ENCODE data around the gene POTEF. TPM values are rescaled to one million over a fixed set of nuclear protein-coding genes. Genes with fewer than 3 reads are reported as not detected.
"Not testable (repeated sequence)": the region's sequence is repeated elsewhere in the genome, so short reads cannot be mapped to it uniquely, and the experiment has no call there.

The POTEF gene
- total RNA-seq, 1 experiment from 2014 or later, result 10.5 TPM

- peak; percentile 23 for DNase-seq
- H2BK15ac ChIP-seq (ENCODE audit: low read depth, low read length), result no peak overlapping the region
- no peak overlapping the region for H2BK12ac ChIP-seq (ENCODE audit: insufficient read length, low read depth, low read length)
- H3K18ac ChIP-seq (ENCODE audit: insufficient read length, low read depth, low read length), result no peak overlapping the region
- H4K20me1 ChIP-seq (ENCODE audit: control insufficient read depth, insufficient read depth, insufficient read length), result no peaks in the 10 kb centered on the region
- no peak overlapping the region for H3K23ac ChIP-seq (ENCODE audit: insufficient read length, low read depth, low read length)
- TF ChIP-seq CTCF (conservative IDR thresholded peaks at IDR 0.05), result no peak
- Mint-ChIP-seq H3K36me3 (ENCODE audit: insufficient read depth in 1 of 3, low read depth in 3 of 3) (no peaks in the 10 kb centered on the region), H3K4me1 (peaks cover 2 to 4% of the 10 kb centered on the region in 2 experiments; a peak in 2 of 4 replicates), H3K27me3 (ENCODE audit: low read depth) (no peaks in the 10 kb centered on the region; the same call in 1 of the 2 replicates), H3K9me3 (no peaks in the 10 kb centered on the region), H3K4me3 (no peak overlapping the region), H3K27ac (no peak overlapping the region)
- no peak overlapping the region for H3K4me2 ChIP-seq (ENCODE audit: insufficient read depth, insufficient read length, low read length)
- H2AFZ ChIP-seq (ENCODE audit: low read length), result no peak overlapping the region
- H3K9me3 ChIP-seq (ENCODE audit: control insufficient read depth, low read depth, low read length), result no peaks in the 10 kb centered on the region
- no peak overlapping the region for H3K14ac ChIP-seq (ENCODE audit: insufficient read depth, low read length)
- H3K79me1 ChIP-seq (ENCODE audit: insufficient read depth, low read depth, low read length, poor library complexity, severe bottlenecking), result no peaks in the 10 kb centered on the region
- H4K8ac ChIP-seq (replicated peaks; ENCODE audit: insufficient read length, low read depth, low read length), result no peak overlapping the region
- H3K27ac ChIP-seq (ENCODE audit: insufficient read length, low read depth, low read length), result no peak overlapping the region
- no peak overlapping the region for H3K9ac ChIP-seq (ENCODE audit: extremely low read depth, insufficient read length, low read length)
- no peak overlapping the region for H4K91ac ChIP-seq (ENCODE audit: insufficient read length, low read depth, low read length)
- H3K23me2 ChIP-seq (ENCODE audit: insufficient read length, low read depth, low read length, poor library complexity, severe bottlenecking), result no peaks in the 10 kb centered on the region
- H2AK5ac ChIP-seq (ENCODE audit: insufficient read length, low read length), result no peak overlapping the region
- no peak overlapping the region for H2BK20ac ChIP-seq (ENCODE audit: low read depth, low read length, poor library complexity, severe bottlenecking)
- no peak overlapping the region for H3T11ph ChIP-seq (ENCODE audit: low read length)
- no peaks in the 10 kb centered on the region for H3K4me1 ChIP-seq (ENCODE audit: insufficient read depth, low read length)
- no peak overlapping the region for H2BK5ac ChIP-seq (ENCODE audit: insufficient read length, low read length)
- no peaks in the 10 kb centered on the region for H3K27me3 ChIP-seq (ENCODE audit: insufficient read depth, low read length)
- no peak overlapping the region for H3K4ac ChIP-seq (ENCODE audit: low read depth, low read length)
- H3K56ac ChIP-seq (ENCODE audit: insufficient read length, low read depth, low read length), result no peak overlapping the region
- no peak overlapping the region for H2BK120ac ChIP-seq (ENCODE audit: low read depth, low read length, poor library complexity, severe bottlenecking)
- H4K5ac ChIP-seq (ENCODE audit: insufficient read length, low read depth, low read length), result no peak overlapping the region
- no CpG with 5 or more reads among the region's 15 CpGs for WGBS (ENCODE audit: extremely low coverage, insufficient read length, low lambda C conversion rate)
- H3K79me2 ChIP-seq (ENCODE audit: insufficient read depth, low read length), result no peaks in the 10 kb centered on the region
These were observed 6.9 kb upstream of the POTEF start for GRCh38 chr2:130135692-130136541.

GRCh38 chr2:130128464-130128863 lies 558 bp downstream of the POTEF start:
- not testable (repeated sequence) for H3K4me1 ChIP-seq (ENCODE audit: insufficient read depth, low read length); H4K20me1 ChIP-seq (ENCODE audit: control insufficient read depth, insufficient read depth, insufficient read length); H3K23me2 ChIP-seq (ENCODE audit: insufficient read length, low read depth, low read length, poor library complexity, severe bottlenecking); H3K27me3 ChIP-seq (ENCODE audit: insufficient read depth, low read length); H3K27me3 Mint-ChIP-seq (ENCODE audit: low read depth); H4K8ac ChIP-seq (replicated peaks; ENCODE audit: insufficient read length, low read depth, low read length); H3K36me3 Mint-ChIP-seq (ENCODE audit: insufficient read depth in 1 of 3, low read depth in 3 of 3); H3K27ac Mint-ChIP-seq; H2BK12ac ChIP-seq (ENCODE audit: insufficient read length, low read depth, low read length); H3K79me1 ChIP-seq (ENCODE audit: insufficient read depth, low read depth, low read length, poor library complexity, severe bottlenecking); H3K9me3 Mint-ChIP-seq; H4K5ac ChIP-seq (ENCODE audit: insufficient read length, low read depth, low read length); H3T11ph ChIP-seq (ENCODE audit: low read length); H2AK5ac ChIP-seq (ENCODE audit: insufficient read length, low read length); H3K4ac ChIP-seq (ENCODE audit: low read depth, low read length); H2BK20ac ChIP-seq (ENCODE audit: low read depth, low read length, poor library complexity, severe bottlenecking); H2BK120ac ChIP-seq (ENCODE audit: low read depth, low read length, poor library complexity, severe bottlenecking); H3K23ac ChIP-seq (ENCODE audit: insufficient read length, low read depth, low read length); H3K79me2 ChIP-seq (ENCODE audit: insufficient read depth, low read length); H3K9ac ChIP-seq (ENCODE audit: extremely low read depth, insufficient read length, low read length); H3K14ac ChIP-seq (ENCODE audit: insufficient read depth, low read length); H4K91ac ChIP-seq (ENCODE audit: insufficient read length, low read depth, low read length); H3K56ac ChIP-seq (ENCODE audit: insufficient read length, low read depth, low read length); H3K4me2 ChIP-seq (ENCODE audit: insufficient read depth, insufficient read length, low read length); H2AFZ ChIP-seq (ENCODE audit: low read length); H2BK15ac ChIP-seq (ENCODE audit: low read depth, low read length); H3K4me1 Mint-ChIP-seq; H2BK5ac ChIP-seq (ENCODE audit: insufficient read length, low read length); H3K18ac ChIP-seq (ENCODE audit: insufficient read length, low read depth, low read length); H3K27ac ChIP-seq (ENCODE audit: insufficient read length, low read depth, low read length); H3K9me3 ChIP-seq (ENCODE audit: control insufficient read depth, low read depth, low read length)
- DNase-seq, result peak; percentile 17
- peak overlapping the region; percentile 64 to 93; a peak in 4 of 5 replicates for H3K4me3 Mint-ChIP-seq
- WGBS (ENCODE audit: extremely low coverage, insufficient read length, low lambda C conversion rate), result no CpG with 5 or more reads among the region's 14 CpGs

All from H9 (cell line).